NCI-H2196 treated with DMSO at 0.1 percent for 48 hours (cell line): Measurements from ENCODE around the gene UBE2E2.

Experiments
- DNase-seq: peaks from one replicate; lab custom pipeline; 2025; ENCODE audit not compliant: unreplicated experiment; lab: John Stamatoyannopoulos, UW

Gene UBE2E2

DNA sequence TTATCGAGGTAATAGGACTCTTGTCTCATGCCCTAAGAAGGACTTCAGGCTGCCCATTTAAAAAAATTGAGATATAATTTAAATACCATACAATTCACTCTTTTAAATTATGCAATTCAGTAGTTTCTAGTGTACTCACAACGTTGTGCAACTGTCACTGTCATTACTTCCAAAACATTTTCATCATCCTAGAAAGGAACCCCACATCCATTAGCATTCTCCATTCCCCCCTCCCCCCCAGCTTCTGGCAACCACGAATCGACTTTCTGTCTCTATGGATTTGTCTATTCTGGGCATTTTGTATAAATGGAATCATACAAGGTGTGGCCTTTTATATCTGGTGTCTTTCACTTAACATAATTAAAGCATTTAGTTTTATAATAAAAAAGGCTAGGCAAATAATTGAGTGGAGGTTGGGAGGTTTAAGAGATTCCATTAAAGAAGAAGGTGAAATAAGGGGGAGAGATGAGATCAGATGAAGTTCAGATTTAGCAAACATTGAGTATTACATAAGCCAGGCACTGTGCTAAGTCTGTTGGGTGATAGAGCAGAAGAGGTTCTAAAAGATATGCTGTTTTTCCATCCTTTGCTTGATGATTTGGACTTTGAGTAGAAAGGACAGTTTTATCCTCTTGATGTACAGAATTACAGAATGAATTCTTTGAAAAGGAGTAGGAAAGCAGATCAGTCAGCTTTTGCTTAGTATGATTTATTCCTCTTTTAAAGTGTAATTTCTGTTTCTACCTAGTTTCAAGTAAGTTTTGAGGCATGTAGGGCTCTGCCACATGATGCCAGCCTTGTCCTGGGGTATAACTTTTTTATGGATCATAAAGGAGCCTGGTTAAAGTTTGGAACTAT, 36.3 kb downstream of the UBE2E2 start:
- DNase-seq = no peak

DNA sequence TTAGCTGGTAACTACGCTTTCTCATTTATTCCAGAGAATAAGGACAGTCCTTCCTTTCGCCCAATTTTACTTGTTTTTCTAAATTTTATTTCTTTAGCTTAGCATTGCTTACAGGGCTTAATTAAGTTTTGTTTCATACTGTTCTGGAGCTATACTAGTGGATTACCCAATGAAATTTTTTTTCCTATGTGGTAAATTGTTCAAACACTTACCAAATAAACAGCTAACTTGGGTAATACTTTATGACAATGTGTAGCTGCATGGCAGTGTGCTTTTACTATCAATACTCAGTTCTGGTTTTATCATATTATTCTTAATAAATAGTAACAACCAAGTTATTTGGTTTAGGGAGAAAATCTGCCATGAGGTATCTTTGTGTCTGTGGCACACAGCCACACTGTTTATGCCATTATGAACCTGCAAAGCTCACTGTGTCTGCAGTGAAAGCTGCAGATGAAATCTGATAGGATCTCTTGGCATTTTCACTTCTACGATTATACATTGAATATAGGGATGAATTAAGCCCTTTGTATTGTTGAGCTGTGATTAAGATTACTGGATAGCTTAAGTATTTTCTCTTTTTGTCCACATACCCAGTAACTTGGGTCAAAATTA, 37.2 kb downstream of the UBE2E2 start:
- no peak for DNase-seq

GRCh38 chr3:23241256-23241655, 38.1 kb downstream of the UBE2E2 start:
- DNase-seq = no peak

DNA sequence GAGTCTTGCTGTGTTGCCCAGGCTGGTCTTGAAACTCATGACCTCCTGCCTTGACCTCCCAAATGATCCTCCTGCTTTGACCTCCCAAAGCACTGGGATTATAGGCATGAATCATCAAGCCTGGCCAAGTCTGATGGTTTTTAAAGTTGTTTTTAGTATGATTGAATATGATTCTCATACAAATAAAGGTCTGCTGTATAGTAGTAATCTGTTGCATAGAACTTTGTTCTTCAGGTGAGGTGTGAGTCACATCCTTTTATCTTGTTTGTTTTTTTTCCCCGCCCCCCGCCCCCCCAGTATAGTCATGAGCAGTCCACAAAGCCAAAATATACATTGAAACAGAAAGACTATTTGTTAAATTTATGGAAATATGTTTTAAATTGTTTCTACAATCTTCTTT, 39.0 kb downstream of the UBE2E2 start:
- no peak for DNase-seq

GRCh38 chr3:23244324-23245041, 41.4 kb downstream of the UBE2E2 start:
- DNase-seq = no peak

DNA sequence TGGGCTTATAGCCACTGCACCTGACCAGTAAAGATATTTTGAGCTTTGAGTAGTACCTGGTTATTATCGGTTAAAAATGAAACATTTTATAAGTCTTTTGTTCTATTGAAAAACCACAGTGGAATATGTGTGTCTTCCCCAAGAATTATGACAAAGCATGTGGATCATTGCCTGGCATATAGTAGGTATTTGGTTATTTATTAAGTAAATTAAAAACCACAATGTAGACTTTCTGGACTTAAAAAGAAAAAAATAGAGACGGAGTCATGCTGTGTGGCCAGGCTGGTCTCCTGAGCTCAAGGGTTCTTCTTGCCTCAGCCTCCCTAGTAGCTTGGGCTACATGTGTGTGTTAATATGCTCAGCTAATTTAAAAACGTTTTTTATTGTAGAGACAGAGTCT, 43.5 kb downstream of the UBE2E2 start:
- DNase-seq = no peak

DNA sequence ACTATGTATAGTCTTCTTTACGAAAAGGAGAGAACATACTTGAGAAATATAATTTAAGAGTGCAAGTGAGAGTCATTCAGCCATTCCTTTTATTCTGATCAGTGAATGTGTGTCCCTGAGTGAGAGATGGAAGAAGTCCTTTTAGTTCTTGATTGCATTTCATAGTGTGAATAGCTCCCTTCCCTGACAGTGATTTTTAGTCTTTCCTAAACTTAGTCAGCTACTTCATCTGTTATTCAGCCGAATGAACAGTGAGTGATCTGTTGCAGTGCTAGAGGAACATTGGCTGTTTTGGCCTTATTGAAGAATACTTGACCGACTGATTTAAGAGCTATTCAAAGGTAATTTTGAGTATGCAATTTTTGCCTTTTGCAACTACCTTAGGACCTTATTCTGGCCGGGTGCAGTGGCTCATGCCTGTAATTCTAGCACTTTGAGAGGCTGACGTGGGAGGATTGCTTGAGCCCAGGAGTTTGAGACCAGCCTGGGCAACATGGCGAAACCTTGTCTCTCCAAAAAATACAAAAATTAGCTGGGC, 45.5 kb downstream of the UBE2E2 start:
- DNase-seq = no peak

DNA sequence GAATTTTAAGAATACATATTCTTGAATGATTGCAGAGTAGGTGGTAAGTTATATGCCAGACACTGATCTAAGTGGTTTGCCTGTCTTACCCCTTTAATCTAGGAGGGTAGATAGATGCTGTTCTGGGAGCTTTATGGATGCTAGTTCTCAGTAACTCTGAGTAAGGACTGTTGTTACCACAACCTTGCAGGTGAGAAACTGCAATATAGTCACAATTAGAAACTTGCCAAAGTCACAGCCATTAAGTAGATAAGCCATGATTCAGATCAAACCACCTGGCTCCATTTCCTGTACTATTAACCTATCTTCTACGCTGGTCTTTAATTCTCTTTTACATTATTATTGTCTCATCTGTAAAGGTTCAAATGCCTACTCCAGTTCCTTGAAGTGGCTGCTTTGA, 46.8 kb downstream of the UBE2E2 start:
- no peak for DNase-seq

- DNase-seq = no peak
These were observed 49.0 kb downstream of the UBE2E2 start for GRCh38 chr3:23252122-23252521.

- no peak for DNase-seq
These were observed 50.1 kb downstream of the UBE2E2 start for GRCh38 chr3:23253214-23253613.

GRCh38 chr3:23254282-23254681, 51.2 kb downstream of the UBE2E2 start:
- DNase-seq = no peak

GRCh38 chr3:23254835-23255234, 51.7 kb downstream of the UBE2E2 start:
- DNase-seq = no peak

DNA sequence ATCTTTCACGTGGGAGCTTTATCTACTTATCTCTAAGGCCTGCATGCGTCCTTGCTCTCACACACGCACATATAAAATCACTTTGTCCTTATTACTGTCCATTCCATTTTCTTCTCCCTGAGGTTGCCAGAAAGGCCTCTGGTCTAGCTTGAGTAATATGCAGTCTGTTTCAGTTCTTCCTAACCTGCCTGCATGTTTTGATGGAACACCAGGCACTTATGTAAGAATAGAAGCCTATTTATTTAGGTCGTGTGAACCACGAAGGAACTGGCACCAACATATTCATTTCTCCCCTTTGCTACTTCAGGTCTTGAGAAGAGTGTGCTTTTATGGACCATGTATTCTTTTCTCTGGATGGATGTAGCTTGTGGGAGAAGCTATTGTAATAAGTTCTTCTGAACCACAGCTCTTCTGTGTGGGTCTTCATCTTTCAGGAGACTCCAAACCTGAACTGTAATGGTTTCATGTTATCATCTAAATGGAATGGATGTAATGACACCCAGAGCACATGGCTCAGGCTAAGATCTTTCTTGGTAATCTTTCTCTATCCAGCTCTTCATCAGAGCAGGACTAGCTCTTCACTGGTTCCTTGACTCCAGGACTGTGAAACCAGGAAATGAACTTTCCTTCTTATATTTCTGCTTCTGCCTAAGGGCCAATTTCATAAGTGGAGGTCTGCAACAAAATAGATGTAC, 53.8 kb downstream of the UBE2E2 start:
- DNase-seq = no peak

- no peak for DNase-seq
These were observed 55.0 kb downstream of the UBE2E2 start for GRCh38 chr3:23258110-23258509.

GRCh38 chr3:23259515-23259914, 56.4 kb downstream of the UBE2E2 start:
- DNase-seq = no peak

DNA sequence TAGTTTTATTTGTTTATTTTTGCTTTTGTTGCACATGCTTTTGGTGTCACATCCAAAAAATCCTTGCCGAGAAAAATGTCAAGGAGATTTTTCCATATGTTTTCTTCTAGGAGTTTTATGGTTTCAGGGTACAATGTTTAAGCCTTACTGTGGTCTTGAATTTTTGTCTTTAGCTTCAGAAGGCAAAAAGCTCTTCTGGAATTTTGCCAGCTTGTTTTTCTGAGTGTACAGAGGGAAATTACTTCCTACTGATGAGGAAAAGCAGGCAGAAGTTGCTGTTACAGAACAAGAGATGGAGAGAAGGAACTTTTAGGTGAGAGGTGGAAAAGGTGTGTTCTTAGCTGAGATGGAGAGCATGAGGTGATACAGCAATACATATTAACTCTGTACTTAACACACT, 59.6 kb downstream of the UBE2E2 start:
- no peak for DNase-seq

DNA sequence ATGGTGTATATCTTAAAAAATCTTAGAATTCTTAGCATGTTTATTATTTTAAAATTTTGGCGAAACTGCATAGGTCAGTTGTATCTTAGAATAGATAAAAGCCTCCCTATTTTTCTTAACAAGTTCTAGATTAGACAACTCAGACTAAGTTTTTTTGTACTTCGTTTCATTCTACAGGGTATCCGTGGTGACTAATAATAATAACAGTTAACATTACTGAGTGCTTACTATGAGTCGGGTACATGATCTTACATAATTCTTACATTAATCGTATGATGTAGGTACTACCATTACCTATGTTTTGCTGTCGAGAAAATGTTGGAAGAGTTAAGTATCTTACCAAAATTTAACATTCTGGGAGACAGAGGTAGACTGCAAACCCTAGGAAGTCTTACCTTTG, 60.7 kb downstream of the UBE2E2 start:
- no peak for DNase-seq

DNA sequence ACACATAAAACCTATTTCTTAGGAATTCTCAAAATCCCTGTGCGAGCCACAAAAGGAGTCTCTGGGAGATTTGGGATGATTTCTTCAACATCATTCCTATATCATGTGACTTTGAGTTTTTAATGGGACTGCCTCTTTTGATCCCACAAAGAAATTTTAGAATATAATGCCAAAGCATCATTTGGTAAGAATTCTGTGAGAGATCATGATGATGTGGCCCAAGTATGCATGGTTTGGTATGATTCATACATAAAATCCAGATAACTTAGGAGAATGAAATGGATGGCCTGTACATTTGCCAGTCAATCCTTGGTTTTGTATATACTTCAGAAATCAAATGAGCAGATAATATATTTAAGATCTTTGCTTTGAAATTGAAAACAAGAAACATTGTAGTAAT, 61.3 kb downstream of the UBE2E2 start:
- no peak for DNase-seq

GRCh38 chr3:23270423-23270822, 67.3 kb downstream of the UBE2E2 start:
- no peak for DNase-seq

DNA sequence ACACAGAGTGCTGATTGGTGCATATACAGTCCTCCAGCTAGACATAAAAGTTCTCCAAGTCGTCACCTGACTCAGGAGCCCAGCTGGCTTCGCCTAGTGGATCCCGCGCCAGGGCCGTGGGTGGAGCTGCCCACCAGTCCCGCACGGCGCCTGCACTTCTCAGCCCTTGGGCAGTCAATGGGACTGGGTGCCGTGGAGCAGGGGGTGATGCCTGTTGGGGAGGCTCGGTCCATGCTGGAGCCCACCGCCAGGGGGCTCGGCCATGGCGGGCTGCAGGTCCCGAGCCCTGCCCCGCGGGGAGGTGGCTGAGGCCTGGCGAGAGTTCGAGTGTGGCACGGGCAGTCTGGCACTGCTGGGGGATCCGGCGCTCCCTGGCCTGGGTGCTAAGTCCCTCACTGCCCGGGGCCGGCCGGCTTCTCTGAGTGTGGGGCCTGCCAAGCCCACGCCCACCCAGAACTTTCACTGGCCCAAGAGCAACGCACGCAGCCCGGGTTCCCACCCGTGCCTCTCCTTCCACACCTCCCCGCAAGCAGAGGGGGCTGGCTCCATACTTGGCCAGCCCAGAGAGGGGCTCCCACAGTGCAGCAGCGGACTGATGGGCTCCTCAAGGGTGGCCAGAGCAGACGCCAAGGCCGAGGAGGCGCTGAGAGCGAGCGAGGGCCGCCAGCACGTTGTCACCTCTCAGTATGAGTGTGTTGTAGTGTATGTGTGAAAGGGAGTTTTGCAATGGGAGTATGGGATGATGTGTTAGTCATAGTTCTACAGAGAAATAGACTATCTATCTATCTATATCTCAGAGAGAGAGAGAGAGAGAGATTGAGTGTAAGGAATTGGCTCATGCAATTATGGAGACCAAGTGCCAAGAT, 69.0 kb downstream of the UBE2E2 start:
- no peak for DNase-seq
